Cardiac septum (tissue), 1 donor: ENCODE measurements around the gene PSMG3. TPM values are rescaled to one million over a fixed set of nuclear protein-coding genes. Genes with fewer than 3 reads are reported as not detected.

Source experiments
- DNase-seq: peaks from one replicate; pipeline ENCODE4 v3.0.0-alpha.2; 2020; ENCODE audit warnings: low spot score
- intact Hi-C: fragments of 100-400 bp; cut with DNase I; formaldehyde crosslinking; loops from one replicate; pipeline ENCODE4 v1.14.0; 2022
- total RNA-seq: library from RNA; stranded (reverse); fragmentation: NEBNext Ultra II Directional; extraction: Animal tissue kit (Norgen Biotek cat#: 25700); gene quantifications from one replicate; pipeline ENCODE4 v1.2.1, GENCODE V29; 2021
- donor health status: DM: no; HTN: no; CAD: no.

Gene PSMG3
- total RNA-seq, 1 donor from 2014 or later, result 12.1 TPM

GRCh38 chr7:1548944-1549343 is 20.9 kb downstream of the PSMG3 start:
- intact Hi-C loops, result no loop called here
- no peak for DNase-seq

GRCh38 chr7:1548438-1548831 is 21.4 kb downstream of the PSMG3 start:
- no peak for DNase-seq
- intact Hi-C loops, result no loop called here

GRCh38 chr7:1547777-1548437 is 21.9 kb downstream of the PSMG3 start:
- DNase-seq, result no peak
- intact Hi-C loops, result no loop called here

GRCh38 chr7:1546909-1547776 is 22.7 kb downstream of the PSMG3 start:
- DNase-seq, result no peak
- intact Hi-C loops, result no loop called here

GRCh38 chr7:1546274-1546908 is 23.4 kb downstream of the PSMG3 start:
- intact Hi-C loops, result no loop called here
- no peak for DNase-seq

- DNase-seq, result no peak
- intact Hi-C loops, result no loop called here
These were observed 24.2 kb downstream of the PSMG3 start for GRCh38 chr7:1545417-1546246.

GRCh38 chr7:1544896-1545416 is 24.9 kb downstream of the PSMG3 start:
- no peak for DNase-seq

GRCh38 chr7:1544178-1544895 is 25.5 kb downstream of the PSMG3 start:
- DNase-seq, result no peak
- intact Hi-C loops, result no loop called here

More at GRCh38 chr7:1544896-1545416, 24.9 kb downstream of the PSMG3 start:
- intact Hi-C loops, result no loop called here

- DNase-seq, result no peak
- intact Hi-C loops, result no loop called here
These were observed 26.0 kb downstream of the PSMG3 start for GRCh38 chr7:1543826-1544177.

- no peak for DNase-seq
- intact Hi-C loops, result no loop called here
These were observed 26.7 kb downstream of the PSMG3 start for GRCh38 chr7:1542841-1543747.

- intact Hi-C loops, result no loop called here
- DNase-seq, result no peak
These were observed 27.5 kb downstream of the PSMG3 start for GRCh38 chr7:1542329-1542728.

- intact Hi-C loops, result no loop called here
- DNase-seq, result no peak
These were observed 28.2 kb downstream of the PSMG3 start for GRCh38 chr7:1541431-1542162.

GRCh38 chr7:1540776-1541271 is 29.0 kb downstream of the PSMG3 start:
- DNase-seq, result no peak
- intact Hi-C loops, result no loop called here

GRCh38 chr7:1539882-1540775 is 29.7 kb downstream of the PSMG3 start:
- DNase-seq, result no peak
- intact Hi-C loops, result no loop called here

GRCh38 chr7:1539181-1539881 is 30.5 kb downstream of the PSMG3 start:
- DNase-seq, result no peak

More at GRCh38 chr7:1539181-1539881, 30.5 kb downstream of the PSMG3 start:
- intact Hi-C loops, result no loop called here
